HG03280 (cell line): ENCODE data around the gene MTNR1A.

Source experiments
- ATAC-seq: cut with Tn5 transposase; IDR thresholded peaks from one replicate; pipeline ENCODE4 v1.9.1; 2021; ENCODE audit warnings: mild to moderate bottlenecking, moderate library complexity; ENCODE audit not compliant: unreplicated experiment

The MTNR1A gene

GRCh38 chr4:186497043-186497442 lies 58.3 kb downstream of the MTNR1A start:
- ATAC-seq, result no peak

DNA sequence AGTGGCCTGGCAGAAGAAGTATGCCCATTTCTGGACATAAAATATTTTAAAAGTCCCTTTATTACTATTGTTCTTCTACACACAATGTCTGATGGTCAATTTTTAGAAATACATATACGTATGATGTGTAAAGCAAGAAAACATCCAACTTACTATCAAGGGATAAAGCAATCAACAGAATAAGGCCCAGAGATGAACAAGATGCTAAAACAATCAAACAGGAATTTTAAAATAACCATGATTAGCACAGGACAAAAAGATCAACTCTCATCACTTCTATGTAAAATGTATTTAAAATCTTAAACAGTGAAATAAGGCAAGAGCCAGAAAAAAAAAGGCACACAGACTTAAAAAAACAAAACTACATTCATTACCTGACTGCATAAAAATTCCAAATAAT lies 60.9 kb downstream of the MTNR1A start:
- ATAC-seq, result no peak

DNA sequence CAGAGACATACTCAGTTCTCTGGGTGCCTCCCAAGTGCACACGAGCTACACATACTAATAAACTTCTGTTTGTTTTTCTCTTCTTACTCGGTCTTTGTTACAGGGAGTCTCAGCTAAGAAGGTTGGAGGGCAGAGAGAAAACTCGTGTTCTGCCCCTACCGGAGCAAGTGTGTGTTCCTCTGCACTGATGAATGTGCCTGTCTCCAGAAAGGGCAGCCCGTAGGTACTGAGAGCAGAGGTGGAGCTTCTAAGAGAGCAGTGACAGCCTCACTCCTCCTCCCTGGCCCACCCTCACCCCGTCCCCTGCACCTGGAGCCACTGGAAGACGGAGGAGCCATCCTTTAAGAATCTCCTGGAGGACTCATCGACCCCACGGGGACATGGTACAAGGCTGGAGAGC lies 67.6 kb downstream of the MTNR1A start:
- no peak for ATAC-seq

GRCh38 chr4:186486172-186486571 lies 69.2 kb downstream of the MTNR1A start:
- ATAC-seq, result no peak

DNA sequence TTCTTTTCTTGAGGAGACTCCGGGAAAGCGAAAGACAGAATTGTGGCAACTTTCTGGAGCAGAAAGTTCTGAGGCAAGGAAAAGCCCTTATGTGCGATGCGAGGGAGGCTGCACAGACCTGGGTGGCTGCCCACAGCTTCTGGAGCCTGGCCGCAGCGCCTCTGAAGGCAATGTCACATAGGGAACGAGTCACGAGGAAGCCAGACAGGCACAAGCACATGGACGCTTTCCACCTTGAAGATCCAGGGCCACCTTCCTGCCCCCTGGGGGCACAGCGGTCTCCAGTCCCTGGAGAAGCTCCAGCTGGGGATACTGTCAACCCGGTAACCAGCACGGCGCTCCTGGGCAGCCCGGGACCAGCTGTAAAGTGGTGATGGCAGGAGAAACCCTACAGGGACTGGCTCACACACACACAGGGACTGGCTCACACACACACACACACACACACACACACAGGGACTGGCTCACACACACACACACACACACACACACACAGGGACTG lies 69.8 kb downstream of the MTNR1A start:
- no peak for ATAC-seq

DNA sequence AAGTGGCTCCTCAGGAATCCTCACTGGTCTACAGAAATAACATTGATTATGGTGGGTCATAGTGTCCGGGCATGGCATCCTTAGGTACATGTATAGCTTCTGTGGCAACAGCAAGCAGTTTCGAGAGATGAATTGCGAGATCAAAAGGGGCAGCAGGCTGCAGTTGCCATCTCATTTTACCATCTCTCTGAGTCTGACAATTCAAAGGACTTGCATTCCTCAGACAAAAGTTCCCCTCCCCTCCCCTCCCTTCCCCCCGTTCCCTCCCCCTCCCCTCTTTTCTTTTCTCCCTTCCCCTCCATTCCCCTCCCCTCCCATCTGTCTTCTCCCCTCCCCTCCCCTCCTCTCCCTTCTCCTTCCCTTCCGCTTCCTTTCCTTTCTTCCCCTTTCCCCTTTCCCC lies 70.2 kb downstream of the MTNR1A start:
- no peak for ATAC-seq

DNA sequence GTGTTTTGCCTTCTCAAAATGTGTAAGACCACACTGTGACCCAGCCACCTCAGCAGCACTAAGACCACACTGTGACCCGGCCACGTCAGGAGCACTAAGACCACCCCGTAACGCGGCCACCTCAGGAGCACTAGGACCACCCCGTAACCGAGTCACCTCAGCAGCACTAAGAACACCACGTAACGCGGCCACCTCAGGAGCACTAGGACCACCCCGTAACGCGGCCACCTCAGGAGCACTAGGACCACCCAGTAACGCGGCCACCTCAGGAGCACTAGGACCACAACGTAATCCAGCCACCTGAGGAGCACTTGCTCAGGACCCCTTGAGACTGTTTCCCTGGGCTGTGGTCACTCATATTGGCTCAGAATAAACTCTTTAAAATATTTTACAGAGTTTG lies 71.7 kb downstream of the MTNR1A start:
- ATAC-seq, result no peak
